Stimulated activated CD8-positive, alpha-beta memory T cell treated with anti-CD3 and anti-CD28 coated beads, Interleukin-12 subunit alpha, Interleukin-12 subunit beta, amount 100 ng/mL, for 1 hour (primary cell): ENCODE data around the gene RAB23.

Experiments used
- DNase-seq: peaks from one replicate; pipeline ENCODE4 v3.0.0-alpha.2; 2020; ENCODE audit warnings: low read depth

The RAB23 gene

GRCh38 chr6:57180596-57180995, 41.5 kb downstream of the RAB23 start:
- no peak for DNase-seq

GRCh38 chr6:57177545-57178265, 44.4 kb downstream of the RAB23 start:
- DNase-seq = no peak

DNA sequence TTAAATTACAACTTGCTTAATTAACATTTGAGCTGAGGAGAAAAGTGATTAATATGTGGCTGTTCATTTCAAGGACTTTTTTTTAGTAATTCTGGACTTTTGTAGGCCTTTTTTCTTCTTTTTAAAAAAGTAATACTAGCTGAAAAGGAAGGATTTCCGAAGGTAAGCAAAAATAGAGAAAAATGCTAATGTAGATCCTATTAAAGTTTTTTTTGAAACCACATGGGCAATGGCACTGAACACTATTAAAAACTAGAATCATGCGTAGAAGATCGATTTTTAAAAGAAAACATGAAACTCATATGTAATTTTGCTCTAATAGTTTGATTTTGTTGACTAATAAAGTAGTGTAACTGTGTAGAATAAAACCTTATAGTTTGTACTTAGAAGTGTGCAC, 47.6 kb downstream of the RAB23 start:
- DNase-seq = no peak

DNA sequence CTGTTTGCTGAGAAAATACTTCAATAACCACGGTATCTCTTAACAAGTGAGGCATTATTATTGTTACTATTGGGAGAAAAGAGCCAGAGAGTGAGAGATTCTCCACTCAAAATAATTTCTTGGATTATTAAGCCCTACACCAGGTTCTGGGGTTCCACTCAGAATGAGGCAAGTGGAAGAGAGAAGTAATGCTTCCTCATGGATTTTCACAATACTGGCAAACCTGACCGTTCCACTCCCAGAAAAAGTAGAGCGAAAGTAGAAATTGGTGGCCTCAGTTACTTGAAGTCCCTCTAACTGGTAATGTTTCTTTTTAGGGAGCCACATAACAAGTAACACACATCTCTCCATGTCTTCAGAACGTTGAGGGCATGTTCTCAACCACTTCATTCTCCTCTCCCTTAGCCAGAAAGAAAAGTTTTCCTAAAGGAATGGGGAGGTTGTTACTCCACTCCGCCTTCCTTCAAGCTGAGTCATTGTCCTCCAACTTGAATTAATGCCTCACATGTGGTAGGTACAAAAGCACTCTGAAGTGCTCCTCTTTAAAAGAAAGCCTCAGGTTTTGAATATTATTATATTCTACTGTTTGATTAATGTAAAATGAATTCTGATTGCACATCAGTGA, 48.1 kb downstream of the RAB23 start:
- no peak for DNase-seq

- DNase-seq = no peak
Measured at GRCh38 chr6:57173056-57173885, 48.8 kb downstream of the RAB23 start.

DNA sequence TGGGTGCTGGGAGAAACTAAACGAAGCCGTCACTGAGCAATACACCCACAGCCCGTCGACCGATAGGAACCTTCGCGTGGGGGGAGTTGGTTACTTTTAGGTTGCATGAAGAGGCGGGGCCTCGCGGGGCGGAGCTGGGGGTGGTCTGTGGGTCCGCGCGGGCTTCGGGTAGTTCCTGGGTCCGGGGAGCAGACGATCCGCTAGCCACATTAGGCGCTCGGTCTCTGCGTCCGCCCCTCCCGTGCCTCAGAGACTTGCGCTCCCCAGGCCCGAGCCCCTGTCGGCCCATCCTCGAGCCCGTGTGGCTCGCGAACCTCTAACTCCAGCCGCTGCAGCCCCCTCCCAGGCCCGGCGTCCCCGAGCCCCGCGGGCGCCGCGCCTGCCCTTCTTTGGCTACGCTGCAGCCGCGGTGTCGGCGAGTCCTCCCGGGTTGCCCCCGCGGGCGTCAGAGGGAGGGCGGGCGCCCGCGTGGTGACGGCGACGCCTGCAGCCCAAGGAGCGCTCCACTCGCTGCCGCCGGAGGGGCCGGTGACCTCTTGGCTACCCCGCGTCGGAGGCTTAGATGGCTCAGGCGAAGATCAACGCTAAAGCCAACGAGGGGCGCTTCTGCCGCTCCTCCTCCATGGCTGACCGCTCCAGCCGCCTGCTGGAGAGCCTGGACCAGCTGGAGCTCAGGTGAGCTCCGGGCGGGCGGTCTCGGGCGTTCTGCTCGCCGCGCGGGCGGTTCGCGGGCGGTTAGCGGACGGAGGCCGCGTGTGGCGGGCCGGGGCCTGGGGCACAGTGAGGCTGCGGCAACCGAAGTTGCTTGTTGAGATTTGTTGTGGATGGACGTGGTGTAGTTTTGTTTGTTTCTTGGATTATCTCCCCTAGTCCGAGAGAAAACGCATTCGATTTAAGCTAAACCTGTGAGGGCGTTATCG, 49.7 kb downstream of the RAB23 start, which contains the start of gene BAG2:
Gene BAG2, plus strand, starts transcription at position 191 of the 920 bp plus-strand sequence. Its CDS starts 372 bp downstream, at position 563.
- DNase-seq = peak; percentile 83

DNA sequence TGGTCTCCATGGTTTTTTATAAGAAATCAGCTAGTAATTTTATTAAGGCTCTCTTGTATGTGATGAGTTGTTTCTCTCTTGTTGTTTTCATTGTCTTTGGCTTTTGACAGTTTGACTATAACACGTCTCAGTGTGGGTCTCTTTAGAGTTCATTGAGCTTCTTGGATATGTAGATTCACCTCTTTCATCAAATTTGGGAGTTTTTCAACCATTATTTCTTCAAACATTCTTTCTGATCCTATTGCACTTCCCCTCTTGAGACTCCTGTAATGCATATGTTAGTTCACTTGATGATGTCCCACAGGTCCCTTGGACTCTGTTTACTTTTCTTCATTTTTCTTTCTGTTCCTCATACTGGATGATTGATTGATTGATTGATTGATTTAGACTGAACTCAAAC, 57.0 kb downstream of the RAB23 start:
- no peak for DNase-seq

GRCh38 chr6:57163956-57164355, 58.2 kb downstream of the RAB23 start:
- DNase-seq = no peak

- DNase-seq = no peak
Measured at GRCh38 chr6:57162516-57162915, 59.6 kb downstream of the RAB23 start.

DNA sequence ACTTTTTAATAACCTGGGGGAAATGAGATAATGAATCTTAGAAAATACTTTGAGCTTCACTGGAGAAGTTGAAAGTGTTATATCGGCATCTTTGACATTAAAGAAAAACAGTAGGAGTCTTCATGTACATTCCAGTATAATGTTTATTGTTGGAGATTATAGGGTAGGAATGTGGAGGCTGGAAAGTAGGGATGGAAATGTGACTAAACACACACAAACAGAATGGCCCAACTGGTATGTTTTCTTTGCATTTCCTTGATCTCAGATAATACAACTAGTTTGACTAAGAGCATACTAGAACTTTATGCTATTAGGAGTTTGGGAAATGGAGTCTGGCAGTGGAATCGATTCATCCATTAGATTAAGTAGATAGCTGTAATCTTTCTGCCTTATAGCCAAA, 60.1 kb downstream of the RAB23 start:
- no peak for DNase-seq

- DNase-seq = no peak
Measured at GRCh38 chr6:57159127-57159526, 63.0 kb downstream of the RAB23 start.

- no peak for DNase-seq
Measured at GRCh38 chr6:57158658-57159057, 63.4 kb downstream of the RAB23 start.

DNA sequence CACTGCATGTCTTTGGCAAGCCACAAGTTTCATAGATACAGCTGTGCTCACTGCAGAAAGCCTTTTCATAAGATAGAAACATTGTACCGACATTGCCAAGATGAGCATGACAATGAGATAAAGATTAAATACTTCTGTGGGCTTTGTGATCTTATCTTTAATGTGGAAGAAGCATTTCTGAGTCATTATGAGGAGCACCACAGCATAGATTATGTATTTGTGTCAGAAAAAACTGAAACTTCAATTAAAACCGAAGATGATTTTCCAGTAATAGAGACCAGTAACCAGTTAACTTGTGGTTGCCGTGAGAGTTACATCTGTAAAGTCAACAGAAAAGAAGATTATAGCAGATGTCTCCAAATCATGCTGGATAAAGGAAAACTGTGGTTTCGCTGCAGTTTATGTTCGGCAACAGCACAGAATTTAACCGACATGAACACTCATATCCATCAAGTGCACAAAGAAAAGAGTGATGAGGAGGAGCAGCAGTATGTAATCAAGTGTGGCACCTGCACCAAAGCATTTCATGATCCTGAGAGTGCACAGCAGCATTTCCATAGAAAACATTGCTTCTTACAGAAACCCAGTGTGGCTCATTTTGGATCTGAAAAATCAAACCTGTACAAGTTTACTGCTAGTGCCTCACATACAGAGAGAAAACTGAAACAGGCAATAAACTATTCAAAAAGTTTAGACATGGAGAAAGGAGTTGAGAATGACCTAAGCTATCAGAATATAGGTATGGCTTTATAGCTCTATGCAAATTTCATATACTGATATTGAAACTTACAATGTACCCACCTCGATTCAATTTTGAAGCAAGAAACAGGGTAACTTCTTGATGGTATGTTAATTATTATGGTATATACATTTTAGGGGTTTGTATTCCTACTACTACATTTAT, 73.9 kb downstream of the RAB23 start:
- DNase-seq = no peak

DNA sequence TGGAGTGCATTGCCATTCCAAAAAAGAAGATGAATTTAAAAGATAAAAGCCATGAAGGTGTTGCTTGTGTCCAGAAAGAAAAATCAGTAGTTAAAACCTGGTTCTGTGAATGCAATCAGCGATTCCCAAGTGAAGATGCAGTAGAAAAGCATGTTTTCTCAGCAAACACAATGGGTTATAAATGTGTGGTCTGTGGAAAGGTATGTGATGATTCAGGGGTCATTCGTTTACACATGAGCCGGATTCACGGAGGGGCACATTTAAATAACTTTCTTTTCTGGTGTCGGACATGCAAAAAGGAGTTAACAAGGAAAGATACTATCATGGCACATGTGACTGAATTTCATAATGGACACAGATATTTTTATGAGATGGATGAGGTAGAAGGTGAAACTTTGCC, 74.7 kb downstream of the RAB23 start:
- DNase-seq = no peak

- no peak for DNase-seq
Measured at GRCh38 chr6:57143690-57144089, 78.4 kb downstream of the RAB23 start.

GRCh38 chr6:57142178-57142525, 80.0 kb downstream of the RAB23 start:
- no peak for DNase-seq

DNA sequence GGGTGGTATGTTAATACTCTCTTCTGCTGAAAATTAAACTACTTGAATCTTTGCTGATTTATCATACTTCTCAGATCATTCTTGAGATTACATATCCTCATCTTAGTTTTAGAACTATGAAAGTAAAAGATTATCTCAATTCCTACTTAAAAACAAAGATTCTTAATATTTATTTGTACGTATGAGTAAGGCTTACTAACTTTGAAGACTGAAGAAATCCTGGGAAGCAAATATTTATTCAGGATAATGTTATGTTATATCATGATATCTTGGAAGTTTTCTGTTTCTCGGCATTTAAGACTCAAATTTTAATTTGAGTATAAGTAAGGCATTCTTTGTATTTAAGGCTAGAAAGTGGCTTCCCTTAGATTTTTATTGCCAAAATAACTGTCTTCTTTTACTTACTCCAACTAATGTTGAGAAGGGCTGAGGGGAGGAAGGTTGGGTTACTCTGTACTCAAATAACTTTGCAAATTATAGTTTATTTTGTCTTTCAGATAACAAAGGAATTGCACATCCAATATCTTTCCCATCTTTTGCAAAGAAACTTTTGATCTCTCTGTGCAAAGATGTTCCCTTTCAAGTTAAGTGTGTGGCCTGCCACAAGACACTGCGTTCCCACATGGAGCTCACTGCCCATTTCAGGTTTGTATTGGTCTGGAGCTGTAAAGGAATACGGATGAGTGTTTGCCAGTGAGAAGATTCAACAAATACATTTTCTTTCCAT, 80.5 kb downstream of the RAB23 start:
- no peak for DNase-seq

GRCh38 chr6:57138026-57138425, 84.1 kb downstream of the RAB23 start:
- no peak for DNase-seq

DNA sequence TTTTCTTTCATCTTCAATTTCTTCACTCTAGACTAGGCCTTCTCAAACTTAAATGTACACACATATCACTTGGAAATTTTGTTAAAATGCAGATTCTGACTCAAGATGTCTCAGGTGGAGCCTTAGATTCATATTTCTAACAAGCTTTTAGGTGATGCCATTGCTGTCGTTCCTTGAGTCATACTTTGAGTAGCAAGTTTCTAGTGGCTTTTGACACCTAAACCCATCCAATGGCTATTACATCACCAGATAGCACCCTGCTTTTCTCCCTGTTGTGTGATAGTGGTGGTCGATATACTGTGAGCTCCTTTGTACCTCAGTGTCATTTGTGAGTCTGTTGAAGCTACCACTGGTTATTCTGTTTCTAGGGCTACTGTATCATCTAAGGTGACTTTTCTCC, 84.8 kb downstream of the RAB23 start:
- no peak for DNase-seq
